HG03108 (cell line): Measurements from ENCODE around the gene CCDC68.
"Not testable (repeated sequence)": the region's sequence is repeated elsewhere in the genome, so short reads cannot be mapped to it uniquely, and the experiment has no call there.

Experiments used
- ATAC-seq: cut with Tn5 transposase; IDR thresholded peaks from one replicate; pipeline ENCODE4 v1.9.1; 2021; ENCODE audit warnings: moderate library complexity; ENCODE audit not compliant: unreplicated experiment

The CCDC68 gene

DNA sequence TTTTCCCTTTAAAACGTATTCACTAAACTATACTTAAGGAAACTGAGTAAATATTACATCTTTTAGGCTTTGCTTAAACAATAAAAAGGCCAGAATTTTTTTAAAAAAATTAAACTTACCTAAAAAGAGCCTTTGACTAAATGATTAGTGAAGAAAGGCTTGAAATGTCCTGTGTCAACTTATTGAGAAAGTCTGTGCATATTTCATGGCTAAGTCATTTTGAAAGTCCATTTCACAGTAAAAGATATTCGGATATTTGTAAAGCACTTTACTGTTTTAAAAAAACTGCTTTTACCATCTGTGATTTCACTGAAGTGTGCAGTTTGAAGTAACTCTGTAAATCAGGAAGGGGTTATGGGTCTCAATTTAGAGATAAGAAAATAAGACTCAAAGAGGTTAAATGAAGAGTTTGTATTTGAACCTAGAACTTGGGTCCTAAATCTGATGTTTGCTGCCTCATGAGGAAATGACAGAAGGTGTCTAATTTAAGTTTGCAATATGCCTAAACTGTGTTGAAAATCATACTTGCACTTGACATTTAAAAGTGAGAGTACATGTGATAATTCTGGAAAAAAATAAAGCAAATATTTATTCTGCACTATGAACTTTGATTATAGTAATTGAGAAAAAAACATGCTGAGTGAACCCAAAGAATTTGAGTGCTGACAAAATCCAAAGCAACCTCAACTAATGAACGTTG, 80.5 kb downstream of the CCDC68 start:
- ATAC-seq: no peak

DNA sequence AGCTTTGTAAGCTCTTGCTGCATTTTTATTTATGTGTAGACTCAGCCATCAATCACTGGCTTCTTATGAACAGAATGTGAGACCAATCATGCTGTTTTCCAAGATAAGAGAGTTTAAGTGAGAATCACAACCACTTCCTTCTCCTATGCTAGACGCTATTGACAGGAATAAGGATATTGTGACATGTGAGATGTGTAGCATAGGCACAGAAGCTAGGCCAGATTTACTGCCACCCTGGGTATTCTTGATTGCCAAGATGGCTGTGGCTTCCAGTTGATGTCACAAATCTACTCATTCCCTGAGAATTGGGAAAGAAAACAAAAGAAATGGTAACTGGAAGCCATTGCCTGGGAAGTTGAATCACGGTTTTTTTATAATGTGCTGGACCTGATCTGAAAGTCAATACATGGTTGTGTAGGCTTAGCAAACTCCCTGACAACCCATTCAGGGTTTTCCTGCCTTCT, 81.1 kb downstream of the CCDC68 start:
- ATAC-seq: no peak

DNA sequence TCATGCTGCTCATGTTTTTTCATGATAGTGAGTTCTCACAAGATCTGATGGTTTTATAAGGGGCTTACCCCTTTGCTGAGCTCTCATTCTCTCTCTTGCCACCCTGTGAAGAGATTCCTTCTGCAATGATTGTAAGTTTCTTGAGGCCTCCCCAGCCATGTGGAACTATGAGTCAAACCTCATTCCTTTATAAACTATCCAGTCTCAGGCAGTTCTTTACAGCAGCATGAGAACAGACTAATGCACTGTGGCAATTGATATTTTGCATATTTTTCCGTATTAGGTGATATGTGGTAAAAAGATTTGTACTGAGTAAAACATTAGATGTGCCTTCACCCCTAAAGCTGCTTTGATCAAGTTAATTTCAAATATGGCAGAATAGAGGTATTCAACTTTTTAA, 82.2 kb downstream of the CCDC68 start:
- ATAC-seq: no peak

DNA sequence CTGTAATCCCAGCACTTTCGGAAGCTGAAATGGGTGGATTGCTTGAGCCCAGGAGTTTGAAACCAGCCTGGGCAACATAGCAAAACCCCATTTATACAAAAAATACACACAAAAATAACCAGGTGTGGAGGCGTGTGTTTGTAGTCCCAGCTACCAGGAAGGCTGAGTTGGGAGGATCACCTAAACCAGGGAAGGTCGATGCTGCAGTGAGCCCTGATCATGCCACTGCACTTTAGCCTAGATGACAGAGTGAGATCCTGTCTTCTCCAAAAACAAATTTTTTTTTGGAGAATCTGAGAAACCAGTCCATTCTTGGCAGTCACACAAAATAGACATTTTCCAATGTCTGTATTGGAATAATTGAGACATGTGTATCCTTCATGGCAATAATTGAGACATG, 84.2 kb downstream of the CCDC68 start:
- ATAC-seq: no peak

DNA sequence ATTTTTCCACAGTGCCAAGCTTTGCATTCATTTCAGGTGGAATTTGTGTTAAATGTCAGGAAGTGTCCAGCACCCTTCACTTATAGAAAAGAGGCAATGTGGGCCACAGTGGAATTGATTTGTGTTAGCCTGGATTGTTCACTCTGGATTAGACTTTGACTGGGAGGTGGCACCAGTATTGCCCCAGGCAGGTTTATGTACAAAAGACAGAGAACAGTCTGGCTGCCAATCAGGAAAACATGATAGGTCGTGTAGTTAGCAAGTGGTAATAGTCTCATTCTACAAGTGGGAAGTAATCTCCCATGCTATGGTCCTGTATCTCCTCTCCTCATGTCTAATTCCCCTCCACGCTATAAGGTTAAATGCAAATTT, 85.4 kb downstream of the CCDC68 start:
- no peak for ATAC-seq

DNA sequence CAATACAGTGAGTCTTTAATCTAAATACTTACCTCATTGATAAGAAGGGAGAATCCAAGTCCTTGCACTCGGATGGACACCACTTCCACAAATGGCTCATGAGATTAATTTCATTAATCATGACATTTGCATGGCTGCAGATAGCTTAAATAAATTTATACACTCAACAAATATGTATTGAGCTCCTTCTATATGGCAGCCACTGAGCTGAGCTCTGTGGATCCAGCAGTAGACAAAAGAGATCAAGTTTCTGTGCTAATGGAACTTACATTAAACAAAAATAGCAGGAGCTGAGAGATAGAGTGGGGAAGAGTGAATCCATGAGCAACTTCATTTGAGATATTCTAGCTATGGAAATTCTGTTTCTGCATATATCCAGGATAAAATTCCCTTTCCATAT, 86.6 kb downstream of the CCDC68 start:
- no peak for ATAC-seq

DNA sequence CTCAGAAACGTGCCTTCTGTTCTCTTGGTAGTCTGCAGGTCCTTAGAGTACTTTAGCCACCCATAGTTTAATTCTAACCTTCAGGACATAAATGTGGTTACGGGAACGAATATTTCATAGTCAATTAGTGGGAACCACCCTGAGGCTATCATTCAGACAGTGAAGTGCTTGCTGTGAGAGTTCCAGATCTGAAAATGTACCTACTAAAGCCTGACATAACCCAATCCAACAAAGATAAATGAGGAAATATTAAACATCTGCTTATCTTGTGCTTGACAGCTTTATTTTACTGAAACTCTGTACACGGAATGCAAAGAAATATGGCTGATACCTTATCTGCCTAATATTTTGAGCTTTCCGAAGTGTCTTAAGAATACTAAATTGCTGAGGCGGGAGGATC, 88.0 kb downstream of the CCDC68 start:
- ATAC-seq: no peak

DNA sequence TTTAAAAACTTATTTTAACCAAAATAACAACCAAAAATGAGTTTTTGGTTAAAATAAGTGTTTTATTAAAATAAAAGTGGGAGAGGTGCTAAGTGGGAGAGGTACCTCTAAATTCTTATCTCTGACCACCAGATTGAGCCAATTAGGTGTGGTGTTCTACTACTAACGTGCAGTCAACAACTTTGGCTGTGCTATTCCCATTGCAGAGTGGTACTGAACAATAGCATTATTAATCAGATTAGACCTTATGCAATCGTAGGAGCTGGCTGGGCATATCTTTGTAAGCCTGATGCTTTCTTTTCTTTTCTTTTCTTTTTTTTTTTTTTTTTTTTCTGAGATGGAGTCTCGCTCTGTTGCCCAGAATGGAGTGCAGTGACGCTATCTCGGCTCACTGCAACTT, 92.1 kb downstream of the CCDC68 start:
- ATAC-seq: no peak

DNA sequence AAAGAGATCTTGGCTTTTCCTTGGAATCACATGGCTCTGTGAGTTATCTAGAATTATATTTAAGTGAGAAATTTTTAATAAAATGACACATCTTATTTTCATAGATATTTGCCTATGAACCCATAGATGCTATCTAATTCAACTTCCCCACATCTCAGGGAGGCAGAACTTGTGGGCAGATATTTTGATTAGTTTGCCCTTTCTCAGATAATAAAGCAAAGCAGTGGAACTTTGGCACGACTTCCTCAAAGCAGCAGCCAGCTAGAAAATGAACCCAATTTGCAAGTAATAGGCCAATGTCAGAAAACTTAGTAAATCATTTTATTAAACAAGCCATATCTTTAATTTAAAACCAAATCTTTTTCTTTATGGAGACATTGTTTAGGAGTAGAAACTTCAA, 98.3 kb downstream of the CCDC68 start:
- no peak for ATAC-seq

DNA sequence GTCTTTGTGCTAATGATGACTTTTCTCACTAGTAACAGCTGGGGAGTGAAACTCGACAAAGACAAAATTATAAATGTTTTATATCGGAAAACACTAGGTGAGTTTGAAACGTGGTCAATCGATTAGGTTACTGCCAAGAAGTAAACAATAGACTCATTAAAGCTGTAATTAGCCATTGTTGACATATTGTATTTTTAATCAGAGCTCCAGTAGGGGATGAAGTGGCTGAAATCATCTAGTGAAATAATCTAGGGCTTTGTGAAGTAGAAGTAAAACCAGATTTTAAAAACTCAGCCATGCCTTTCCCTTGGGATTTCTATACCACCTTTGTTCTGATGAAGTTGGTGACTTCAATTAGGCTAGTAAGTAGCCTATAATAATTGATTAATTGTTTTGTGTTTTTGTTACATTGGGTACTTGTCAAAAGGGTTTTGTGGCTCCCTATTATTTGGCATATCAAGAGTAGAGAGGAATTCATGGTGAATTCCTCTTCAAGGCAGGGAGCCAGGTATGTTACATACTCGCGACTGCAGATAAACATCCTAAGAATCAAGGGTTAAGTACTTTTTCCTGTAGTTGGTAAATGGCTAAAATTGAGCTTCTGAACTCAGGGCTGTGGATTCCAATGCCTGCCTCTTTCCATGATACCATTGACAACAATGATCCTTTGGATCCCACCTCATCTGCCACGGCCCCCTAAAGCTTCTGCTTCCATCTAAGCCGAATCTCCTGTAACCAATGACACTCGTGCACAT, 99.4 kb downstream of the CCDC68 start:
- ATAC-seq: no peak

DNA sequence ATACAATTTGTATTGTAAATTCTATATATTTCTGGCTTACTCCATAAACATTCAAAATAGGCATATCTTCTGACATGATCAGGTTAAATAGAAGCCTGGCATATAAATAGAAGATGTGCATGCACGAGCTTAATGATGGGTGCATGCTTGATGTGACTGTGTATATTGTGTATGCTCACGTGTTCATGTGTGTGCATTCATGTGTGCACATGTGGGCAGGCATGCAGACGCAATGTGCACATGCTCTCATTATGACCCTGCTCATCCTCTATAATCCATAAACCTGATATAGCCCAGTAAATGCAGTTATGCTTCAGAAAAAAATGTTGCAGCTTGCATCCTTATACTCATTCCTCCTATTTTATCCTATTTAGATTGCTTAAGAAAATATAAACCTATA, 101.8 kb downstream of the CCDC68 start:
- no peak for ATAC-seq

DNA sequence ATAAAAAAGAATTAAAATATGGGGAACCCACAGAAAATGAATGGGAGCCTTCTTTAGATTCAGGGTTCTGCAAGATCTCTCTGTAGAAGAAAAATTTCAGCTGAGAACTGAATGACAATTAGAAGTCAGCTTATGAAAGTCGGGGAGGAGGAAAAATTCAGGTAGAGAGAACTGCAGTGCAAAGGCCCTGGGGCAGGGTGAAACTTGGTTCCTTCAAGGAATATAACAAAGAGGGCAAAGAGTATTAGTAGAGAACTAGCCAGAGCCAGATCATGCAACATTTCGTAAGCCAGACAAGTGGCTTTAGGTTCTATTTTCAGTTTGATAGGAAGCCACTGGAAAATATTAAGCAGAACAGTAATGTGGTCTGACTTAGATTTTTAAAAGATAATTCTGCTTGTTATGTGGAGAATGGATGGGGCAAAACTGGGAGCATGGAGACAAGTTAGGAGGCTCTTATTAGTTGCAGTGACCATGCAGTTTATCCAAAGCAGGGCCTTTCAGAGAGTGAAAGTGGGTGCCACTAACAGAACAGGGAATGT, 103.1 kb downstream of the CCDC68 start:
- ATAC-seq: no peak

DNA sequence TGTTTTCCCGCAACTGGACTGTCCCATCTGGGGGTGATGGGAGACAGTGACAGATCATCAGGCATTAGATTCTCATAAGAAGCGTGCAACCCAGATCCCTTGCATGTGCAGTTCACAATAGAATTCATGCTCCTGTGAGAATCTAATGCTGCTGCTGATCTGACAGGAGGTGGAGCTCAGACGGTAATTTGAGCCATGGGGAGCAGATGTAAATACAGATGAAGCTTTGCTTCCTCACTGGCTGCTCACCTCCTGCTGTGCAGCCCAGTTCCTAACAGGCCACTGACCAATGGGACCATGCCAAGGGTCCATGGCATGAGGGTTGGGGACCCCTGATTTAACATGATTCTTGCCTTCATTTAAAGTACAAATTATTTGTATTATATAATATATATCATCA, 104.2 kb downstream of the CCDC68 start:
- not testable (repeated sequence) for ATAC-seq

DNA sequence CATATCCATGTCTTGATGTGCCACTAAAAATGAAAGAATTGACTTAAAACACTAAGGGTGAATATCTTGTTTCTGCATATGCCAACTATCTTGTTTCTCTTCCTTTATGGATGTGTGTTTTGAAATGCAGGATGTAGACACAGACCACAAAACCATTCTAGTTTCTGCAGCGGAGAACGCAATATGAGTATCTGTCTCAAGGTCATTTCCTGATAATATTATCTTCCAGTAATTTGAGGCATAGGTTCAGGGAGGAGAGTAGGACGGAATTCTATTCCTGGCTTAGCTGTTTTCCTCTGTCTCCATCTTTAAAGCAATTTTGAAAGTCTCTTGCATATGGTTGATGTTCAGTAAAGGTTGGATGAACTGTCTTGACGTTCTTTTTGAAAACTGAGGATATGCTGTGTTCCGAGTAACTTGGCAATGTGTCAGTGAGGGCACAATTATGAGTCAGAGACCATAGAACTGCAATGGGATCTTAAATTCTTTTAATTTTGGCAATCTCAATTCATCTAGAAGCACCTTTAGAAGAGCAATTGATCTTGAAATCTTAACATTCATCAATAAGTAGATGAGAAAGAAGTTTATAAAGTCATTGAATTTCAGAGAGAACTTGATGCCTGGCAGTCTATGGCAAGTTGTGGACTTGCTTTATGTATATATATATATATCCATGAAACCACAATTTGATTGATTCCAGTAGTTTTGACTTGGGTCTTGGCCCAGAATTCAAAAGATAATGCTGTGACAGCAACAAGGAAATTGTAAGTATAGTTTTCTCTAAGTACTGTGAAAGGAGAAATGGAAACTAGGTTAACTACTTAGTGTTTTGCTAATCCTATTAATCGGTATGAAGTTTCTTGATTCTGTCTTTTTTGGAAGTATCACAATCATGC, 106.2 kb downstream of the CCDC68 start:
- ATAC-seq: no peak
